ENCODE measurements around the gene NUFIP1.

GRCh38 chr13:44917589-44918325 is 71.5 kb downstream of the NUFIP1 start:
- TF ChIP-seq CTCF (IDR thresholded peaks at IDR 0.05): peak; percentile 78 to 93 (median 87)
- TF ChIP-seq POLR2AphosphoS5 (IDR thresholded peaks at IDR 0.05): peak; percentile 67 to 93 (median 80)
- TF ChIP-seq POLR2A (IDR thresholded peaks at IDR 0.05): no peak

Data from breast epithelium (tissue), 3 donors.